ENCODE measurements around the gene TDRD7.

The TDRD7 gene

DNA sequence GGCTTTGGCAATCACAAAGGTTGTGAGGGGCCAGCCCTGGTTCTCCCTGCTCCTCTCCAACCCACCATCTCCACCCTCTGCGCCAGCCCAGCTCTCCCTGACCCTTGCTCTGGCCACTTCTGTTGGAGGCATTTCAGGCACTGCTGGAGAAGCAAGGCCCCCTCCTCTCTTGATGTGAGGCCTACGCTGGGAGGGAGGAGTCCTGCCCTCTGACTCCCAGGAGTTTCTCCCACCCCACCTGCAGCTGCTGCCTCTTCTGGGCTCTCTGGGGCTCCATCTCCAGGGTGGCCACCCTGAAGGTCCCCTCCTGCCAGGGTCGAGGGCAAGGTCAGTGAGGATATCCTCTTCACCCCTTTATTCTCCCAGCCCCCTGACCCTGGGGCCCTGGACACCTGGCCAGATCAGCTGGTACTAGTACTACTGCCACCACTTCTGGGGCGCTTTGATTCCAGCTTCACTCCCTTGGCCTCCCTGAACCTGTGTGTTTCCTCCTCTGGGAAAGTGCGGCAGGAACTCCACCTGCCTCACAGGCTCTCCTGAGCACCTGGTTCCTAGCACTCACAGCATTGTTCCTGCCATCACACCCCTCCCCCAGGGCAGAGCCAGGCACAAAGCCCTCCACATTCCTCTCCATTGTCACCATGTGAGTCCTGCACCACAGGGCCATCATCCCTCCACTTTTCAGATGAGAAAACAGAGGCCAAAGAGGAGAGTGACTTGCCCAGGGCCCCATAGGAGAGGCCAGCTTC lies 23.8 kb upstream of the TDRD7 start:
- no peak for DNase-seq

- DNase-seq: no peak
Measured at GRCh38 chr9:97388721-97389238, 23.1 kb upstream of the TDRD7 start.

DNA sequence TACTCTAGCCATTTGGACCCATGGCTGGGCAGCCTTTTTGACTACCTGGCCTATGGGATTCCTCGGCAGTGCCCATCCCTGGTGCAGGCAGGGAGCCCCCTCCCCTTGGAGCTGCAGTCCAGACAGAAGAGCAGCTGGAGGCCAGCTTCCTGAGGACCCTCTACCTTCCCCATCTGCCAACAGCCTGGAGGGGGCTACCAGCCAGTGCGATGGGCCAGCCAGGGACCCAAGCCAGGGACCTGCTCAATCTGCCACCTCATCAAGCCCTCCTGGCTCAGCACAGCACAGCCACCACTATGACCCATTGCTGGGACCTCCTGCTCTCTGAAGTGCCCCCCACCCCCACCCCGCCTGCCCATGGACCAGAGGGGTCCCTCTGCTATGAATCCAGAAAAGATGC lies 22.6 kb upstream of the TDRD7 start:
- DNase-seq: no peak

GRCh38 chr9:97390791-97391406 lies 21.0 kb upstream of the TDRD7 start:
- DNase-seq: no peak

GRCh38 chr9:97394881-97395280 lies 17.0 kb upstream of the TDRD7 start:
- DNase-seq: no peak

DNA sequence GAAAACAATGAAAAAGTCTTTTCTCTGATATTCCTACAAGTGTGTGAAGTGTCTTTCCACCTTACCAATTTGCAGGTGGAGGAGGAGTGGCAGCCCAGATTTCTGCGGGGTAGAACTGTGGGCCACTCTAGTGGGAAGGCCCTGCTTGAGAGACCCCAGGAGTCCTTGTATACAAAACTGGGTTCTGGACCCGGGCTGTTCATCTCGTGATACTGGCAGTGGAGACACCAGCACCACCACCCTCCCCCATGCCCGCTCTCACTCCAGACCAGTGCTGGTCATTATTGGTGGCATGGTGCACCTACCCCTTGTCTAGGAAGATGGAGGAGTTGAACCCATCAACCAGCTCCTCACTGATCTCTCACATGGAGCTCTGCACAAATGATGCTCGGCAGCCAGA lies 16.2 kb upstream of the TDRD7 start:
- DNase-seq: no peak

GRCh38 chr9:97396256-97396655 lies 15.6 kb upstream of the TDRD7 start:
- DNase-seq: no peak

- no peak for DNase-seq
Measured at GRCh38 chr9:97397220-97397619, 14.7 kb upstream of the TDRD7 start.

GRCh38 chr9:97398999-97399758 lies 12.7 kb upstream of the TDRD7 start:
- peak in 1 of 2 experiments; percentile 47 for DNase-seq

DNA sequence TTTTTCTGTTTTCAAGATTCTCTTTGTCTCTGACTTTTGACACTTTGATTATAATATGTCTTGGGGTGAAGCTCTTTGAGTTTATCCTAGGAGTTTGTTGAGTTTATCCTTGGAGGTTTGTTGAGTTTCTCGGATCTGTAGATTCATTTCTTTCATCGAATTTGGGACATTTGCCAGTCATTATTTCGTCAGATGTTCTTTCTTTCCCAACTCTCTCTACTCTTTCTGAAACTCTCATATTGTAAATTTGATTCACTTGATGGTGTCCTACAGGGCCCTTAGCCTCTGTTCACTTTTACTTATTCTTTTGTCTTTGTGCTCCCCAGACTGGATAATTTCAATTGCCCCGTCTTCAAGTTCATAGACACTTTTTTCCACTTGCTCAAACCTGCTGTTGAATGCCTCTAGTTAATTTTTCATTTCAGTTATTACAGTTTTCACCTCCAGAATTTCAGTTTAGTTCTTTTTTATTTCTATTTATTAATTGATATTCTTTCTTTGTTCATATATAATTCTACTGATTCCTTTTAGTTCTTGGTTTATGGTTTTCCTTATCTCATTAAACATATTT lies 8.1 kb upstream of the TDRD7 start:
- DNase-seq: no peak

DNA sequence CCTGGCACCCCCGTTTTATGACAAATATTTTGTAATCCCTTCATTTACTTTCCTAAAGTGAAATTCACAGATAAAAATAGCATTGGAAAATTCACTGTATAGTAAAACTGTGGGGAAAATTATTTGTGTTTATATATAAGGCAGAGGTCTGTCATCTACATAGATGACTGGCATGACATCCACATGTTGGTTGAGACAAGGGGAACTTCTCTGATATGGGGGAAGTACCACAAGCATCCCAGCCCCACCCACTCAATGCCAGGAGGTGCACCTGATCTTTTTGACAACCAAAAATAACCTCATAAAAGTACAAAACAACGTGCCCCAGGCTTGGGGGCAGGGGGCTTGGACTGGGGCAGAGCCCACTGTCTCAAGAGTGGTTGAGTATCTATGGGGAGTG lies 6.3 kb upstream of the TDRD7 start:
- no peak for DNase-seq

DNA sequence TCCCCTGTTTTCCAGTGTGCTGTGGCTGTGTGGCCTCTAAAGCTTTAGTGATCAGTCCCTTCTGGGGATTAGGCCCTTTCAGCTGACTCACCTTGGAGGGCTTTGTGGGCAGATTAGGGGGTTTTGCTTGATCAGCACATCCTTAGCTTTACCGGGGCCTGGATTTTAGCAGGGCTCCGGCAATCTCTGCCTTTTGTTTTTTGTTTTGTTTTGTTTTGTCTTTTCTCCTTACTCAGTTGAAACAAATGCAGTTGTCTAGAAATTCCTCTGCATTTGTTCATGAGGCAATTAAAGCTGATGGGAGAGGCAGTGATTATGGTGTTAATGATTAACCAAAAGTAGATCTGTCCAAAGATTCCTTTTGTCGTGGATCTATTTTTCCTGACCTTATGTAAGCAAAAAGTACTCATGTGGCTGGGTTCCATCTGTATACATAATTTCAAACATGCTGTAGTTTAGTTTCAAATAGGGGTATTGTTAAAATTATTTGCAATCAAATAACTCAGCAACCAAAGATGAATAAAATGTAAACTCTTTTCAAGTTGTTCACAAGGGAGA lies 5.2 kb upstream of the TDRD7 start:
- DNase-seq: no peak

GRCh38 chr9:97408562-97408961 lies 3.3 kb upstream of the TDRD7 start:
- no peak for DNase-seq

GRCh38 chr9:97411440-97411788 lies 482 bp upstream of the TDRD7 start:
- no peak for DNase-seq

DNA sequence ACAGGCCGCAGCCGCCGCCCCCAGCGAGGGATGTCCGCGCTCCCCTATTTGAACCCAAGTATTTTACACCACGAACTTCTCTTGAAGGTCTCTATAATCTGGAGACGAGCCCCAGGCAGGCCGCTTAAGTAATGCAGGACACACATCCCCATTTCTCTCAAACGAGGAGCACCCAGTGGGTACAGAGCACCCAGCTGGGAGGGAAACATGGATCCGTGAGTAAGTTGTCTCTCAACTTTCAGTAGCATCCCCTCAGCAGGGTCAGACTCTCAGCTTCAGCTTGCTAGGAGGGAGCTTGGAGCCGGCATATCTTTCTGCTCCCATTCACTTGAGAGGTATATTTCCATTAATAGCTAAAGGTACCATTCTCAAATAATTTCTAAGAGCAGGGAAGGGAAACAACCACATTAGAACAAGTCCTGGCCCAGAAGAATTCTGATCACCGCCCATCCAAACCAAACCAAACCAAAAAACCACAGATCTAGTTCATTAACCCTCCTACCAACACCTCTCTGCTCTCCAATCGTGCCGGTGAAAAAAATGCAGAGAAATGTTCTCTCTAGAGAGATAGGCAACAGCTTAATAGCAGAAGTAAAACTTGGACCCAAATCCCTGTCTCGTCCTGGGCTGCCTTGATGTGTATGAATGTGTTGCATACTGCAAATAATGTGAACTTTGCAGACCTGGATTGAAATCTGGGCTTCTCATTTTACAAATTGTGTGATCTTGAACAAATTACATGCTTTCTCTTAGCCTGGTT lies 910 bp downstream of the TDRD7 start:
- DNase-seq: no peak

DNA sequence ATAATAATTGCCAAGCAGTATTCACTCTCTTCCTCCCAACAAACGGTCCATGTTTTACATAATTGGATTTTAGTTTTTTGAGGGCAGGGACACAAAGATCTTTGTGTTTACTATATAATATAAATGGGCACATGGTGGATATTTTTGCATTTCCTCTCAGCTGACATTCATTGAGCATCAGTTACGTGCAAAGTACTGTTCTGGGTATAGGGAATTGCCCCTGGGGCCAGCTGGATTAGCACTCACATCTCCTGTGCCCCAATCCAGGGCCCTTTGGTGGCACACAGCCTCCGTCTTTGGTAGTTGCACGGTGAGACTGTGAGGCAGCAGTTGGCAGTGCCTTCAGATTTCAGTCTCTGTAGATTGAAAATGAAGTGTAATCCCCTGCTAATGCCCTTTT lies 1.6 kb downstream of the TDRD7 start:
- no peak for DNase-seq

DNA sequence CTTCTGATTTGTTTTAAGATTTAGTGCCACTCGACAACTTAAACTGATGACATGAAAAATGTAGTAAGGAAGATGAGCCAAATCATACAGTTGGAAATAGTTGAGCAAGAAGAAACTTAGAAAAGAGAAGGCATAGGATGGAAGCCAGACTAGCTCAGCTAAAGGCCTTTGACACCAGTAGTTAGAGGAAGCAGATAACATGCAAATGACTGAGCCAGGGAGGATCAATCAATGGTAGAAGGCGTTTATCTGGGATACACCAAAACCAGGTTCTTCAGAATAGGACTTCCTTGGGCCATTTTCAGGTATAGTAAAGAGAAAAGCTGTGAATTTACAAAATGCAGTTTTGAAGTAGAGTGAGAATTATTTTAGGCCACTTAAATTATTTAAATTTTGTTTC lies 3.2 kb downstream of the TDRD7 start:
- no peak for DNase-seq

DNA sequence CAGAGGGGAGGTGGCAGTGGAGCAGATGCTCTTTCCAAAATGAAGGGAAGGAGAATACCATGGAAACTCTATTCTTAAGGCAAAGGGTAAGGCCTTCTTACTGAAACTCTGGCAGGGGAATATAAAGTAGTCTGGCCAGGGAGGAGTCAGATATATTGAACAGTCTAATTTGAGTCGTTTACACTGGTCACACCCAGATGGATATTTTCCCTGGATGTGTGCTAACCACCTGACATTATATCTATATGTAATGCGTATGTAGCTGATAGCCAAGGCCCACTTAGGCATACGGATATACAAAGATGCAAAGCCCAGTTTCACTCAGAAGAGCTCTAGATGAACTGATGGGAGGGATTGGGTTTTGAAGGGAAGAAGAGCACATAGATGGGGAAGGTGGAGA lies 7.0 kb downstream of the TDRD7 start:
- DNase-seq: no peak

- no peak for DNase-seq
Measured at GRCh38 chr9:97419309-97419867, 7.5 kb downstream of the TDRD7 start.

DNA sequence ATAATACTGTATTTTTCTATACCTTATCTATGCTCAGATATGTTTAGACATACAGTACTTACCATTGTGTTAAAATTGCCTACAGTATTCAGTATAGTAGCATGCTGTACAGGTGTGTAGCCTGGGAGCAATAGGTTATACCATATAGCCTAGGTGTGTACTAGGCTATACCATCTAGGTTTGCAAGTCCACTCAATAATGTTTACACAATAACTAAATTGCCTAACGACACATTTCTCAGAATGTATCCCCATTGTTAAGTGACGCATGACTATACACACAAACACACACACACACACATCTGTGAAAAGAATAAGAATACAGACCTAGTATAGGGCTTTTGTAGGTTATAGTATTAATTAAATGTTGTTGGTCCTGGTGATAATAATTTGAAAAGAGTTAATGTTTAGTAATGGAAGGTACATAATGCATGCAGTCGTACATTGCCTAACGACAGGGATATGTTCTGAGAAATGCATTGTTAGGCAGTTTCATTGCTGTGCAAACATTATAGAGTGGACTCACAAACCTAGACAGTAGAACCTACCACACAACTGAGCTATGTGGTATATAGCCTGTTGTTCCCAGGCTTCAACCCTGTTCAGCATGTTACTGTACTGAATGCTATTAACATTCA lies 13.6 kb downstream of the TDRD7 start:
- DNase-seq: no peak

GRCh38 chr9:97425973-97426336 lies 14.1 kb downstream of the TDRD7 start:
- no peak for DNase-seq

DNA sequence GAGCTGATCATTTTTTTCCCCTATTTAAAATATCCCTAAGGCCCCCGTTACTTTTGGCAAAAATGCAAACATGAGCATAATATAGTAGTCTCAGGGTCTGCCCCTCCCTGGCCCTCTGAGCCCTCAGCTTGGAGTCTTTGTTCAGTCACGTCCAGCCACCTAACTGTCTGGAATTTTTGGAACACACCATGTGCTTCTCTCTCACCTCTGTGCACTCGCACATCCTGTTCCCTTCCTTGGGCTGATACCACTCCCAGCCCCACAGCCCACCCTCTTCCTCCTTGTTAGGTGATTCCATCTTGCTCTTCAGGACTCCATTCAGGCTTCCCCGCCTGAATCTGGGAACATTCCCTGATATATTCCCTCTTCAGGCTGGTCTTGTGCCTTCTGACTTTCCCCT lies 16.0 kb downstream of the TDRD7 start:
- DNase-seq: no peak
